NCI-H2196 treated with DMSO at 0.1 percent for 48 hours (cell line): ENCODE data around the gene DOCK11.

ENCODE experiments used
- DNase-seq: peaks from one replicate; lab custom pipeline; 2025; ENCODE audit not compliant: unreplicated experiment; lab: John Stamatoyannopoulos, UW

DOCK11 gene

GRCh38 chrX:118499295-118499694, 3.7 kb downstream of the DOCK11 start:
- DNase-seq = no peak

- no peak for DNase-seq
Observed at GRCh38 chrX:118502161-118502789, 6.7 kb downstream of the DOCK11 start.

- DNase-seq = no peak
Observed at GRCh38 chrX:118503260-118504041, 7.8 kb downstream of the DOCK11 start.

- no peak for DNase-seq
Observed at GRCh38 chrX:118504581-118504980, 9.0 kb downstream of the DOCK11 start.

- DNase-seq = no peak
Observed at GRCh38 chrX:118506805-118507480, 11.3 kb downstream of the DOCK11 start.

GRCh38 chrX:118507766-118508165, 12.2 kb downstream of the DOCK11 start:
- no peak for DNase-seq

- DNase-seq = no peak
Observed at GRCh38 chrX:118508221-118508620, 12.6 kb downstream of the DOCK11 start.

GRCh38 chrX:118508635-118509034, 13.0 kb downstream of the DOCK11 start:
- DNase-seq = no peak

GRCh38 chrX:118510111-118510510, 14.5 kb downstream of the DOCK11 start:
- no peak for DNase-seq

GRCh38 chrX:118513120-118513898, 17.7 kb downstream of the DOCK11 start:
- DNase-seq = no peak

- no peak for DNase-seq
Observed at GRCh38 chrX:118519411-118520215, 24.0 kb downstream of the DOCK11 start.

- DNase-seq = no peak
Observed at GRCh38 chrX:118520216-118521206, 24.9 kb downstream of the DOCK11 start.

GRCh38 chrX:118521435-118521834, 25.8 kb downstream of the DOCK11 start:
- DNase-seq = no peak

GRCh38 chrX:118522230-118522926, 26.8 kb downstream of the DOCK11 start:
- DNase-seq = no peak

- no peak for DNase-seq
Observed at GRCh38 chrX:118523920-118524319, 28.3 kb downstream of the DOCK11 start.

- DNase-seq = no peak
Observed at GRCh38 chrX:118524344-118524743, 28.7 kb downstream of the DOCK11 start.

GRCh38 chrX:118525174-118525730, 29.6 kb downstream of the DOCK11 start:
- no peak for DNase-seq

GRCh38 chrX:118526149-118526548, 30.5 kb downstream of the DOCK11 start:
- no peak for DNase-seq
